ENCODE data around the gene XKR8. TPM values are rescaled to one million over a fixed set of nuclear protein-coding genes. Genes with fewer than 3 reads are reported as not detected.

XKR8 gene, protein sequence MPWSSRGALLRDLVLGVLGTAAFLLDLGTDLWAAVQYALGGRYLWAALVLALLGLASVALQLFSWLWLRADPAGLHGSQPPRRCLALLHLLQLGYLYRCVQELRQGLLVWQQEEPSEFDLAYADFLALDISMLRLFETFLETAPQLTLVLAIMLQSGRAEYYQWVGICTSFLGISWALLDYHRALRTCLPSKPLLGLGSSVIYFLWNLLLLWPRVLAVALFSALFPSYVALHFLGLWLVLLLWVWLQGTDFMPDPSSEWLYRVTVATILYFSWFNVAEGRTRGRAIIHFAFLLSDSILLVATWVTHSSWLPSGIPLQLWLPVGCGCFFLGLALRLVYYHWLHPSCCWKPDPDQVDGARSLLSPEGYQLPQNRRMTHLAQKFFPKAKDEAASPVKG
- total RNA-seq (4.4 and 9.2 TPM in 2 replicates), polyA plus RNA-seq (5.5 and 9.4 TPM in 2 replicates), polyA minus RNA-seq (ENCODE audit: low replicate concordance) (1.7 and 15.4 TPM in 2 replicates)
- 5.6 and 11.8 TPM in 2 replicates for polyA plus RNA-seq (2012)

DNA sequence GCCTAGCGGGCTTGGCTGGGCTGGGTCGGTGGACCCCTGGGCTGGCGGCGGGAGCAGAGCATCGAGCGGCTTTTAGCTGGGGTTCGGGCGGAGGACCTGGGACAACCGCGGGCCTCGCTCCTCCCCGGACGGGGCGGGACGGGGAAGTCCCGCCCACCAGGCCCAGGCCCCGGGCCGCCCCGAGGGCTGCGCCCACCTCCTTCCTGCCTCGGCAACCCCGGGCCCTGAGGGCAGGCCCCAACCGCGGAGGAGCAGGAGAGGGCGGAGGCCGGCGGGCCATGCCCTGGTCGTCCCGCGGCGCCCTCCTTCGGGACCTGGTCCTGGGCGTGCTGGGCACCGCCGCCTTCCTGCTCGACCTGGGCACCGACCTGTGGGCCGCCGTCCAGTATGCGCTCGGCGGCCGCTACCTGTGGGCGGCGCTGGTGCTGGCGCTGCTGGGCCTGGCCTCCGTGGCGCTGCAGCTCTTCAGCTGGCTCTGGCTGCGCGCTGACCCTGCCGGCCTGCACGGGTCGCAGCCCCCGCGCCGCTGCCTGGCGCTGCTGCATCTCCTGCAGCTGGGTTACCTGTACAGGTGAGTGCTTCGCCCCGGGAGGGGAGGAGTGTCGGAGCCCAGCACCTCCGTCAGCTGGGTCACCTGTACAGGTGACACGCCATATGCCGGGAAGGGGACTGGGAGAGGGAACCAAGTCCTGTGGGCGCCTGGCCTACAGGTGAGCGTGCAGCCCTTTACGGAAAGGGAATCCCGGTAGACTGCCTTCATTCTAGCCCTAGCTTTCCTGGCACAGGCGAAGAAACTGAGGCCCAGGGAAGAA lies at the start of gene XKR8:
XKR8 (plus strand) TSS at position 182 of the 812 bp plus-strand sequence; CDS start at position 279, 97 bp downstream.
- TF ChIP-seq, protein P1, sequence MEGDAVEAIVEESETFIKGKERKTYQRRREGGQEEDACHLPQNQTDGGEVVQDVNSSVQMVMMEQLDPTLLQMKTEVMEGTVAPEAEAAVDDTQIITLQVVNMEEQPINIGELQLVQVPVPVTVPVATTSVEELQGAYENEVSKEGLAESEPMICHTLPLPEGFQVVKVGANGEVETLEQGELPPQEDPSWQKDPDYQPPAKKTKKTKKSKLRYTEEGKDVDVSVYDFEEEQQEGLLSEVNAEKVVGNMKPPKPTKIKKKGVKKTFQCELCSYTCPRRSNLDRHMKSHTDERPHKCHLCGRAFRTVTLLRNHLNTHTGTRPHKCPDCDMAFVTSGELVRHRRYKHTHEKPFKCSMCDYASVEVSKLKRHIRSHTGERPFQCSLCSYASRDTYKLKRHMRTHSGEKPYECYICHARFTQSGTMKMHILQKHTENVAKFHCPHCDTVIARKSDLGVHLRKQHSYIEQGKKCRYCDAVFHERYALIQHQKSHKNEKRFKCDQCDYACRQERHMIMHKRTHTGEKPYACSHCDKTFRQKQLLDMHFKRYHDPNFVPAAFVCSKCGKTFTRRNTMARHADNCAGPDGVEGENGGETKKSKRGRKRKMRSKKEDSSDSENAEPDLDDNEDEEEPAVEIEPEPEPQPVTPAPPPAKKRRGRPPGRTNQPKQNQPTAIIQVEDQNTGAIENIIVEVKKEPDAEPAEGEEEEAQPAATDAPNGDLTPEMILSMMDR (conservative IDR thresholded peaks at IDR 0.05 in 1 of 2, IDR thresholded peaks at IDR 0.05 in 1 of 2; ENCODE audit: low read depth in 1 of 2, low read length in 2 of 2), result peak; percentile 22 to 25
- no peak for TF ChIP-seq EZH2 (IDR thresholded peaks at IDR 0.05; ENCODE audit: low read length, missing control alignments)
- Histone ChIP-seq H4K20me1 (ENCODE audit: control insufficient read depth, extremely low read depth, insufficient read depth, low read length) (no peaks in the 10 kb centered on the region), H3K4me2 (ENCODE audit: extremely low read depth, insufficient read depth, low read length) (peak within 1 kb of the TSS; percentile 80), H3K4me3 (replicated peaks in 1 of 4; ENCODE audit: control extremely low read depth in 1 of 4, insufficient read depth in 1 of 4, low read depth in 3 of 4, low read length in 4 of 4) (peak within 1 kb of the TSS; percentile 43 to 80 (median 64)), H3K4me1 (ENCODE audit: control insufficient read depth, extremely low read depth, insufficient read depth, low read length) (peaks cover 8% of the 10 kb centered on the region), H3K9me3 (ENCODE audit: control insufficient read depth, insufficient read depth, low read depth, low read length) (no peaks in the 10 kb centered on the region), H3K36me3 (ENCODE audit: control insufficient read depth, insufficient read depth, low read length) (peaks cover 1% of the 10 kb centered on the region), H3K27me3 (ENCODE audit: control insufficient read depth, insufficient read depth, low read length) (peaks cover 2% of the 10 kb centered on the region), H3K9ac (ENCODE audit: insufficient read depth, low read length) (peak within 1 kb of the TSS; percentile 58), H3K79me2 (ENCODE audit: control insufficient read depth, insufficient read depth, low read length) (peaks cover 8% of the 10 kb centered on the region), H3K27ac (ENCODE audit: insufficient read depth, low read length) (peak within 1 kb of the TSS; percentile 66), H2AFZ (ENCODE audit: low read length) (peak within 1 kb of the TSS; percentile 81)
- peak; percentile 73 to 75 for DNase-seq (ENCODE audit: low read depth in 2 of 2)

DNA sequence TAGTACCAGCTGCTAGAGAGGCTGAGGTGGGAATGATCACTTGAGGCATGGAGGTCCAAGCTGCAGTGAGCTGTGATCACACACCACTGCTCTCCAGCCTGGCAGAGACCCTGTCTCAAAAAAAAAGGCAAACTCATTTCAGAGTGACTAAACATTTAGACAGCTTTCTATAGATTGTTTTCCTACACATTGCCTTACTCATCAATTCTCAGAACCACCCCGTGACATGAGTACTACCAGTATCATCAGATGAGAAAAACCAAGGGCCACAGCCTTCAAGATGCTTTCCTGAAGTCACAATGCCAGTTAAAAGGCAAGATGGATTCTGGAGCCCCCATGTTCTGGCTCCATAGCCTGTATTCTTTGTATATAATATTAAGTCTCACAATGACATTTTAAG lies 47.3 kb upstream of the XKR8 start:
- Histone ChIP-seq H3K36me3 (ENCODE audit: control insufficient read depth, insufficient read depth, low read length) (peaks cover 2% of the 10 kb centered on the region), H3K27me3 (ENCODE audit: control insufficient read depth, insufficient read depth, low read length) (no peaks in the 10 kb centered on the region), H3K4me2 (ENCODE audit: extremely low read depth, insufficient read depth, low read length) (no peak overlapping the region), H3K4me1 (ENCODE audit: control insufficient read depth, extremely low read depth, insufficient read depth, low read length) (no peaks in the 10 kb centered on the region), H4K20me1 (ENCODE audit: control insufficient read depth, extremely low read depth, insufficient read depth, low read length) (no peaks in the 10 kb centered on the region), H3K79me2 (ENCODE audit: control insufficient read depth, insufficient read depth, low read length) (peaks cover 5% of the 10 kb centered on the region), H3K9me3 (ENCODE audit: control insufficient read depth, insufficient read depth, low read depth, low read length) (no peaks in the 10 kb centered on the region), H2AFZ (ENCODE audit: low read length) (no peak overlapping the region), H3K4me3 (replicated peaks in 1 of 4; ENCODE audit: control extremely low read depth in 1 of 4, insufficient read depth in 1 of 4, low read depth in 3 of 4, low read length in 4 of 4) (no peak overlapping the region), H3K27ac (ENCODE audit: insufficient read depth, low read length) (no peak overlapping the region), H3K9ac (ENCODE audit: insufficient read depth, low read length) (no peak overlapping the region)
- no peak for DNase-seq (ENCODE audit: low read depth in 2 of 2)
- TF ChIP-seq EZH2 (IDR thresholded peaks at IDR 0.05; ENCODE audit: low read length, missing control alignments), result no peak
- TF ChIP-seq, protein P1 (conservative IDR thresholded peaks at IDR 0.05 in 1 of 2, IDR thresholded peaks at IDR 0.05 in 1 of 2; ENCODE audit: low read depth in 1 of 2, low read length in 2 of 2), result no peak

DNA sequence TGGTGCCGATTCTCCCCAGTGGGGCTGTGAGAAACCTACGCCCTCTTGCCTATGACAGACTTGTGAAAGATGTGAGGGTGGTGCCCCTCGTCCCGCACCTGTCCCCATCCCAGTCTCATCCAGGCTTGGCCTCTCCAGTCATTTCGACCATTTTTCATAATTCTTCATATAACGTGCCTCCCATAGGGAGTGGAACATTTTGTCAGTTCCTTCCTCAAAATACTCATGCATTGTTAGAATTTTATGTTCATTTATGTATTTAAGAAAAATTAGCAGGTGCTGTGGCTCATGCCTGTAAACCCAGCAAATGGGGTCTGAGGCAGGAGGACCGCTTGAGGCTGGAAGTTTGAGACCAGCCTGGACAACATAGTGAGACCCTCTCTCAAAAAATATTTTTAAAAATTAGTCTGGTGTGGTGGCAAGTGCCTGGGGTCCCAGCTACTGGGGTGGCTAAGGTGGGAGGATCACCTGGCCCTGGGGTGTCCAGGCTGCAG lies 44.6 kb upstream of the XKR8 start:
- H2AFZ ChIP-seq (ENCODE audit: low read length), result peak overlapping the region; percentile 96
- H4K20me1 ChIP-seq (ENCODE audit: control insufficient read depth, extremely low read depth, insufficient read depth, low read length), result no peaks in the 10 kb centered on the region
- H3K9ac ChIP-seq (ENCODE audit: insufficient read depth, low read length), result no peak overlapping the region
- no peak for DNase-seq (ENCODE audit: low read depth in 2 of 2)
- TF ChIP-seq EZH2 (IDR thresholded peaks at IDR 0.05; ENCODE audit: low read length, missing control alignments), result no peak
- TF ChIP-seq, protein P1 (conservative IDR thresholded peaks at IDR 0.05 in 1 of 2, IDR thresholded peaks at IDR 0.05 in 1 of 2; ENCODE audit: low read depth in 1 of 2, low read length in 2 of 2), result no peak
- no peak overlapping the region for H3K4me2 ChIP-seq (ENCODE audit: extremely low read depth, insufficient read depth, low read length)
- no peaks in the 10 kb centered on the region for H3K36me3 ChIP-seq (ENCODE audit: control insufficient read depth, insufficient read depth, low read length)
- H3K27ac ChIP-seq (ENCODE audit: insufficient read depth, low read length), result peak overlapping the region; percentile 73
- H3K27me3 ChIP-seq (ENCODE audit: control insufficient read depth, insufficient read depth, low read length), result no peaks in the 10 kb centered on the region
- H3K4me3 ChIP-seq (replicated peaks in 1 of 4; ENCODE audit: control extremely low read depth in 1 of 4, insufficient read depth in 1 of 4, low read depth in 3 of 4, low read length in 4 of 4), result peak overlapping the region in 3 of 4 experiments; percentile 2 to 82 (median 17)
- H3K9me3 ChIP-seq (ENCODE audit: control insufficient read depth, insufficient read depth, low read depth, low read length), result no peaks in the 10 kb centered on the region
- no peaks in the 10 kb centered on the region for H3K4me1 ChIP-seq (ENCODE audit: control insufficient read depth, extremely low read depth, insufficient read depth, low read length)
- H3K79me2 ChIP-seq (ENCODE audit: control insufficient read depth, insufficient read depth, low read length), result peaks cover 5% of the 10 kb centered on the region
